ENCODE results near the gene MYO18B. TPM values are rescaled to one million over a fixed set of nuclear protein-coding genes. Genes with fewer than 3 reads are reported as not detected.

MYO18B gene
- total and polyA plus RNA-seq, 2 donors (not counting 3 experiments of a cell fraction or from before 2014, with no cell fraction given) = 0.01 TPM; not detected in 1

- no peak for TF ChIP-seq MAX (IDR thresholded peaks at IDR 0.05; ENCODE audit: insufficient read depth, insufficient read length)
- TF ChIP-seq JUN (IDR thresholded peaks at IDR 0.05; ENCODE audit: borderline replicate concordance, insufficient read depth, insufficient read length, low read depth) = no peak
- TF ChIP-seq GATA2 (IDR thresholded peaks at IDR 0.05; ENCODE audit: insufficient read depth, insufficient read length, low read depth, low read length) = no peak
- TF ChIP-seq FOS (IDR thresholded peaks at IDR 0.05; ENCODE audit: borderline replicate concordance, insufficient read depth, low read length) = no peak
- no peak for TF ChIP-seq POLR2AphosphoS5 (IDR thresholded peaks at IDR 0.05; ENCODE audit: insufficient read depth, low read depth, low read length)
- TF ChIP-seq MYC (IDR thresholded peaks at IDR 0.05; ENCODE audit: low read depth, low read length) = no peak
- no peak for TF ChIP-seq EZH2 (IDR thresholded peaks at IDR 0.05; ENCODE audit: borderline replicate concordance, low read depth, low read length, severe bottlenecking)
- TF ChIP-seq POLR2A (IDR thresholded peaks at IDR 0.05; ENCODE audit: low read depth, low read length) = no peak
- no peak for TF ChIP-seq CTCF (IDR thresholded peaks at IDR 0.05; ENCODE audit: extremely low read depth in 1 of 2, insufficient read depth in 1 of 2, low read depth in 1 of 2, low read length in 2 of 2)
- Histone ChIP-seq H3K36me3 (ENCODE audit: control insufficient read depth in 2 of 2, extremely low read depth in 1 of 2, insufficient read depth in 2 of 2, low read length in 2 of 2) (no peaks in the 10 kb centered on the region), H3K9me3 (replicated peaks; ENCODE audit: control insufficient read depth, insufficient read depth, low read length) (peaks cover 5% of the 10 kb centered on the region), H3K9ac (replicated peaks; ENCODE audit: extremely low read depth, insufficient read depth, low read length) (no peak overlapping the region), H3K9me1 (replicated peaks; ENCODE audit: control insufficient read depth, extremely low read depth, insufficient read depth, low read length) (no peaks in the 10 kb centered on the region), H3K79me2 (ENCODE audit: control insufficient read depth, insufficient read depth, low read length) (no peaks in the 10 kb centered on the region), H3K27ac (ENCODE audit: insufficient read depth, low read depth, low read length) (no peak overlapping the region), H2AFZ (ENCODE audit: low read depth, low read length) (no peak overlapping the region), H3K4me2 (ENCODE audit: insufficient read depth, low read length) (no peak overlapping the region), H3K27me3 (ENCODE audit: control insufficient read depth in 2 of 2, insufficient read depth in 2 of 2, low read length in 2 of 2) (no peaks in the 10 kb centered on the region), H4K20me1 (replicated peaks; ENCODE audit: control insufficient read depth, extremely low read depth, insufficient read depth, low read length) (no peaks in the 10 kb centered on the region), H3K4me3 (replicated peaks in 1 of 3; ENCODE audit: insufficient read depth in 1 of 3, low read depth in 1 of 3, low read length in 3 of 3) (no peak overlapping the region), H3K4me1 (ENCODE audit: control insufficient read depth, extremely low read depth, insufficient read depth, low read length) (no peaks in the 10 kb centered on the region)
- FAIRE-seq (no peak), DNase-seq (ENCODE audit: low read depth, low spot score) (no peak)
- dilution Hi-C loops (cut with MboI; ENCODE audit: extremely low pct_ligation_motif_present, low sequenced_read_pairs) = no loop called here
- no TSS peak for BruUV-seq (replicated peaks)
- ChIA-PET POLR2A (no interaction called here), CTCF (no interaction called here)
- intact Hi-C loops (cut with micrococcal nuclease) = no loop called here
Observed at GRCh38 chr22:25941365-25941960, 199.5 kb downstream of the MYO18B start.

Measured in endothelial cell of umbilical vein (primary cell).